Stimulated activated CD4-positive, alpha-beta T cell treated with anti-CD3 and anti-CD28 coated beads, TNF-alpha, amount 100 ng/mL, for 1 hour (primary cell): Measurements from ENCODE around the gene FTO.
"Not testable (repeated sequence)": the region's sequence is repeated elsewhere in the genome, so short reads cannot be mapped to it uniquely, and the experiment has no call there.

Experiments used
- DNase-seq, 3 donors: peaks; one replicate each; pipeline ENCODE4 v3.0.0-alpha.2; 2020; ENCODE audit warnings: low read depth in 3 of 3, low spot score in 1 of 3

Gene FTO

GRCh38 chr16:54169112-54169511 lies 465.2 kb downstream of the FTO start:
- no peak for DNase-seq

DNA sequence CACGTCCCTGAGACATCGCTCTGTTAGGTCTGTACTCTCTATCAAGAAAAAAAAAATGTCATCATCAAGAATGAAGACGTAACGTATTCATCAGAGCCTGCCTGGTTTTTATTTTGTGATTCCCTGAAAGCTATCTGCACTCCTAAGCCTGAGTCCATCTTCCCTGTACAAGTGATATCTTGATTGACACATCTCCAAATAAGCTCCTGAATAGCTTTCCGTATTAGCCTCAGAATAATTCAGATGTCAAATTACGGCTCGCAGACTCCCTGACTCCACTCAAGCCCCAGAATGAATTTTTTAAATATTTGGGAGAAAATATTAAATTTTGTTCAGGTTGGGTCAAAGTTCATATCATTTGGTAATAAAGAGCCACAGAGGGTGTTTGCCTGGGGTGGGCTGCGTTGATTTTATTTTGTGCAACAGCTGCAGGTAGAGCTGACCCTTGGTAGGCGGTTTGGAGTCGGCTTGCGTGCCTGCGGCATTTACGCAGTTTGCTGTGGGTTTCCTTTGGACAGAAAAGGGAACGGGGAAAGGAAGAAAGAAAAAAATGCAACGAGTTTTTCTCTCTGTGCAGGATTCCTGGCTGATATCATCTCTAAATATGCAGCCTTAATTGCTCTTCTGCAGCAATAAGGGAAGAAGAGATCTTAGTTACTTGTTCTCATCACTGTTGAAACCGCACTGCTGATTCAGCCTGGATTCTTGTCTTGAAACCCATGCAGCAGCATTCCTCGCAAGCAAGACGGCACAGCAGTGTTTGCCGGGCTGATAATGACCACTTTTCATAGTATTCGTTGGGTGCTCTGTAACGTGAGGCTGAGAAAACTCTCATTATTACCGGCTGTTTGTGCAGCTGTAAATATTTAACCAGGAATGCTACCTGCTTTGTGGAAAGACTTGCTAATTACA lies 467.9 kb downstream of the FTO start:
- no peak for DNase-seq

DNA sequence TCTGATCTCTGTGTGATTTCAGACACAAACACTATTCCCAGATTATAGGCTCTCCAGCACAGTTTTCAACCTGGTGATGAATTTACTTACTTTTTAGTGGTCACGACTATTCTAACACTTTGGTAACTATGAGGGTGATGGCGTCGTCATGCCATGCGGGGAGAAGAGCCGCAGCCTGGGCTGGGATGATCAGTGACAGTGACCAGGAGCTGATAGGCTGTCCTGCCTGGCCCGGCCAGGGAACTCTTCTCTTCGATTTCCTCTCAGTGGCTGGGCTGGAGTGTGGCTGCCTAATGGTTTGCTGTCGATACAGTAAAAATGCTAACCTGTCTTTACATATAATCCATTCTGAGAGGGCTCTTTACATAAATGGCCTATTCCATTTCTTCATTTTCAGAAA lies 469.5 kb downstream of the FTO start:
- no peak for DNase-seq

DNA sequence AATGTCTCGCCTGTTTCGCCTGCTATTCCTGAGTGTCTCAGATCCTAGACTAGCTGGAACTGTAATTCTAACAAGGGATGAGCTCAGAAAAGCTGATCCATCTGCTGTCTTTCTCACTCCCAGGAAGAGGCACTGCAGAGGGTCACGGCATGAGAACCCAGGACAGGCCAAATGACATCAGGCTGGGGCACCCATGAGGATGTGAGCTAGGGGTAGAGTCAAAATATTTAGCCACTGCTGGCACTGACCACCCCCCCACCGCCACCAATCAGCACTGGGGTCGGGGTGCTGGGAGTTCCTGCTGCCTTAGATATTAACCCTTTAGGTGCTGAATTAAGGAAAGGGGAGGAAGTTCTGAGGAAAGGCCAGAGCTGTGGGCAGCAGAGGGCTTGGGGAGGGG lies 470.2 kb downstream of the FTO start:
- DNase-seq: no peak

DNA sequence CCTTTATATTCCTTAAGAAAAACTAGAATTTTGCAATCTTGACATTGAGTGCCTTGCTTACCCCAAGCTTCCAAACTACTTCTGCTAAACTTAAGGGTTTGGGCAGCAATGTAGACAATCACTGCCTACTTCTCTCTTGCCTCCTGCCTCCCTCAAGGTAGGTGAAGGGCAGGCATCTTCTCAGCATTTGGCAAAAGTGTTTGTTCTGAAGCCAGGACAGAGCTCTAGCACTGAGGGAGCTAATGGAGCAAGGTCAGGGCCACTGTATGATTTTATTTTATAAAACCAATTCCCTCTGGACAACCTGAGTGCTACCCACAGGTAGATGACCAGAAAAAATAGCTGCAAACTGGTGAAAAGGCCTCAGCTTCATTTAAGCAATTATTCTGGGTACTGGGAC lies 470.8 kb downstream of the FTO start:
- no peak for DNase-seq

- no peak for DNase-seq
These were observed 471.2 kb downstream of the FTO start for GRCh38 chr16:54175169-54175551.

GRCh38 chr16:54175552-54176375 lies 471.8 kb downstream of the FTO start:
- DNase-seq: no peak

DNA sequence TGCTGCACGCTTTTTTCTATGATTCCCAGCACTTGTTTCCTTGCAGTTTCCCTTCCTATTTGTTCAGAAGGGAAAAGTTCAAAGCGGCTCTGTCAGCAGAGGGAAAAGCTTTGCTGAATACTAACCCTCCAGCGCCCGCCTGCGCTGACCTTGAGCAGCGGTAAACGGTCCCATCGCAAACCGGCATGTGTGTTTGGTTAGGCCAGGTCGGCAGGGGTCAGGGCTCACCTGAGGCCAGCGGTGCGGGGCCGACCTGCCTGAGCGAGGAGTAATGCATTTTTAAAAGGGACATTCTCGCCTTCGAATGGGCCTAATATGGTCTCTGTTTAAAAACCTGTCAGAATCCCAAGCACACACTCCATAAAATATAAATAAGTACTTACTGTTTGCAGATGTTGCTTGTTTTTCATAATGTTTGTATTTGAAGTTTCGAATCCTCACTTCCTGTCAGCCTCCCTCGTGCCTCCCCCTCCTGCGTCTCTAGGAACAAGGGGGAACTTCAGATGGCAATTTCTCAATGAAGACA lies 472.5 kb downstream of the FTO start:
- no peak for DNase-seq

DNA sequence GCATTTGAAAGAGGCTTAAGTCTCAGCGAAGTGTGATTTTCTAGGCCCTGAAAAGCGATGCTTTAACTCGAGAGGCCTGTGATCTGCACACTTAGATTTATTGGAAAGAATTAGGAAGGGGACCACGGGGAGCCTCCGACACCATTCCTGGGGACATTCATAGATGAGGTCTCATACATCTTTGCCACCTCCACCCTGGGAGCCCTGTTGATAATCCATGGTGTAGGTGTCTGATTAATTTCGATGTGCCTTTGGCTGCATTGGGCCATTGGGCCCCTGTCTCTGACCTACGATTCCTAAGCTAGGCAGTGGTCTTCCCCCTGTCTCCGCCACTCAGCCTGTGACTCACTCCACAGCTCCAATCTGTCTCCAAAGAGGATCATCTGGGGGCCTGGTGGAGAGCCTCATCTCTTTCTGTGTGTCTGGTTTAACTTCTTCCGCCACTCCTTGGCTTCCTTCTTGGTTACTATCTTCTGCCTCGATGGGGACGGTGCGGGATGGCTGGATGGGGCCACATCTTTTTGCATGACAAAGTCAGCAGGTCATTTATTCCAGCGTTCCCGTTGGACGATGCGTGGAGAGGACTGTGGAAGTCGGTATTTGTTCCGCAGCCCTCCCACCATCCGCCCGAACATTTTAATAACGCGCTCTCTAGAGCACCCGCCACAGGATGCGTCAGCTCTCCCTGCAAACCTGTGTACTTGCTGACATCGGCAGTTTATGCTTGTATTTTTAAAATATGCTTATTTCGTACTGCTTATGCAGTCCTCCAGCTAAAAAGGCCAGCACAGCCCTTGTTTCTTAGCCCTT lies 473.3 kb downstream of the FTO start:
- DNase-seq: no peak

DNA sequence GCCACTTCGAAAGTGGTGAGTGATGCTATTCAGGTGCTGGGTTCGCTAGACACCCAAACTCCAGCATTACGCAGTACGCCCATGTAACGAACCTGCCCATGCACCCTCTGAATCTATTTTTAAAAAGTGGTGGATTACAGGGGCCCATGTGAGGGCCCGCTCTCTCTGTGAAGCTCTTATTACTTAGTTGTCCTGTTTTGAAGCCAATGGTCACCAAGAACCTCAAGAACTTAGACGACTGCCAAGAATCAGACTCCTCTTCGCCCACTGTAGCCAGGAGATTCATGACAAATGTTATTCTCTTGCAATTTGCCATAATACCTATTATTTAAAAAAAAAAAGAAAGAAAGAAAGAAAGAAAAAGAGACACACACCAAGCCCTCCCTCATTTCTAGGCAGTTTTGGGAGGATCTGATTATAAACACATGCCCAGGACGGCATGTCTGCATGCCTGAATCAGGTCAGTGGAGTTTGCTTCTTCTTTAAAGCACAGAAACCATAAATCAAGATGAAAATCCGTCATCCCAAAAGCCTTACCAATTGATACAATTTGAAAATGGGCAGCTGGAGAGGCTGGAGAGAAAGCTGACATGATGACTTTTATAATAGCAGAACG lies 474.0 kb downstream of the FTO start:
- DNase-seq: no peak

DNA sequence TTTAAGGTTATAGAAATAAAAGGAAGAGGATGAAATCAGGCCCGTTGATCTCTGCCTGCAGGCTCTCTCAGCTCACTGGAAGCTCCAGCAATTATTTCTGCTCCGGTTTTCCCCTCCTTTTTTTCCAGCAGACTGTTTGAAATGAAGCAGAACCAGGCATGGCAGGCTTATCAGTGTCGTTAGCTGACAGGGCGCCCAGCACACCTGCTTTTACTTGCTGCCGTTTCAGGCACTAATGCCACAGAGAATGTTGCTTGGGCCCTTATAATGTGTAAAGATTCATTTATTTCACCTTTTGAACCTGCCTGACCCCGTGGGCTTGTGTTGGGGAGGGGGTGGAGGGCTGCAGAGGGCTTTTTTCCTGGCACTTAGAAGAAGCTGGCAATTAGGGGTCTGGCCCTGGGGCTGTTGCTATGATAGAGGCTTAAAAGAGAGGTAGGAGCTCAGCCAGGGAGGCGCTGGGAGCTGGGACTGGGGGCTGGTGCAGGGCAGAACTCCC lies 474.6 kb downstream of the FTO start:
- no peak for DNase-seq

DNA sequence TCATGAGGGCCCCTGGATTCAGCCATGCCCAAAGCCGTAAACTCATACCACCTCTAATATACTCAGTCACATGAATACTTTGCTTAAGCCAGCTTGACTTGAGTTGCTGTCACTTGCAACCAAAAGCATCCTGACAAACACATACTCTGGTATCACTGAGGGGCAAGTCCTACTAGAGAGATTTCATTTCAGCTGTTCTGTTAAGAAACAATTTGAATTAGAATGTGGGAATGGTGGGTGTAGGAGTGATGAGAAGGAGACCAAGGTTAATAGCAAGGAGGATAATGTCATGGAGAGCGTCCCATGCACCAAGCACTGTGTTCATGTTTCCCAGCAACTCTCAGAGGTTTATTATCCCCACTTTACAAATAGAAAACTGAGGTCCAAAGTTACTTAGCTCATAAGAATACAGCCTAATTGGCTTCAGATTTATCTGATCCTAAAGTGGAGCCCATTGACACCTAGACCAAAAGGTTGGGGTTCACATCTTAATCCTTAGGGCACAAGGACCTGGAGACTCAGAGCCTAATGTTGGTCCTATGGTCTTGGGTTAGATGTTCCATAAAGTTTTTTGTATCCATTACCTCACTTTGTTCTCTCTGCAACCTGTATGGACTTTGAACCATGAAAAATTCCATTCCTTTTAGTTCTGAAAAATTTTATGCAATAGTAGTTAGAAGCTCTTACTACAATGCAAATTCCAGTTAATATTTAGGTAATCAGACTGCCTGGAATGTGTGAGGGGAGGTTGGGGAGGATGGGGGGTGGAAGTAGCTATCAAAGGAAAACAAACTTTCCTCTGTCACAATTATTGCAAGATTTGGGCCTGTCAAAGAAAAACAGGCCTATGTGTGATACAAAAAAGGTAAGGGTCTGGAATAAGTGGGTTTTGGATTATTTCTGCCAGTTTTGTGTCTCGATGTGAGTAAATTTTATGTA lies 476.7 kb downstream of the FTO start:
- DNase-seq: no peak

GRCh38 chr16:54181683-54182329 lies 477.9 kb downstream of the FTO start:
- DNase-seq: not testable (repeated sequence)

- DNase-seq: no peak
These were observed 481.1 kb downstream of the FTO start for GRCh38 chr16:54185045-54185444.

DNA sequence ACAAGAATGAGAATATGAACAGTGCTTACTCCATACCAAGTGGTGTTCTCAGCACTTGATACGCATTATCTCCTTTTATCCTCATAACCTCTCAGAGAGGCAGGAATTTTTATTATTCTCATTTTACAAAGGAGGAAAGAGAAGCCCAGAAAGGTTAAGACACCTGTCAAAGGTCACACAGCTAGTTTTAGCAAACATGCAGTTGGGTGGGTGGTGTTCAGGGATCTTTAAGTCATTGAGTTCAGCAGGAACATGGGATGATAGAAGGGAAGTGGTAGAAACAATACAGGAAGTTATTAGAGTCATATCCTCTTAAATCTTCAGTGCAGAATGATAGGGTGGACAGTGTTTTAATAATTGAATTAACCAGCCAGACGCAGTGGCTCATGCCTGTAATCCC lies 487.2 kb downstream of the FTO start:
- DNase-seq: no peak

DNA sequence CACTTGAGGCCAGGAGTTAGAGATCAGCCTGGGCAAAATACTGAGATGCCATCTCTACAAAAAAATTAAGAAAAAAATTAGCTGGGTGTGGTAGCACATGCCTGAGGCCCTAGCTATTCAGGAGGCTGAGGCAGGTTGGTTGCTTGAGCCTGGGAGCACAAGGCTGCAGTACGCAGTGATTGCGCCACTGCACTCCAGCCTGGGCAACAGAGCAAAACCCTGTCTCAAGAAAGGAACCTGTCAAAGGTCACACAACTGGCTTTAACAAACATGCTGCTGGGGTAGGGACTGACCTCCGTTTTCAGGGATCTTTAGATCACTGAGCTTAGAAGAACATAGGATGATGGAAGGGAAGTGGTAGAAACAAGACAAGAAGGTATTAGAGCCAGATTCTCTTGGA lies 487.6 kb downstream of the FTO start:
- DNase-seq: no peak

DNA sequence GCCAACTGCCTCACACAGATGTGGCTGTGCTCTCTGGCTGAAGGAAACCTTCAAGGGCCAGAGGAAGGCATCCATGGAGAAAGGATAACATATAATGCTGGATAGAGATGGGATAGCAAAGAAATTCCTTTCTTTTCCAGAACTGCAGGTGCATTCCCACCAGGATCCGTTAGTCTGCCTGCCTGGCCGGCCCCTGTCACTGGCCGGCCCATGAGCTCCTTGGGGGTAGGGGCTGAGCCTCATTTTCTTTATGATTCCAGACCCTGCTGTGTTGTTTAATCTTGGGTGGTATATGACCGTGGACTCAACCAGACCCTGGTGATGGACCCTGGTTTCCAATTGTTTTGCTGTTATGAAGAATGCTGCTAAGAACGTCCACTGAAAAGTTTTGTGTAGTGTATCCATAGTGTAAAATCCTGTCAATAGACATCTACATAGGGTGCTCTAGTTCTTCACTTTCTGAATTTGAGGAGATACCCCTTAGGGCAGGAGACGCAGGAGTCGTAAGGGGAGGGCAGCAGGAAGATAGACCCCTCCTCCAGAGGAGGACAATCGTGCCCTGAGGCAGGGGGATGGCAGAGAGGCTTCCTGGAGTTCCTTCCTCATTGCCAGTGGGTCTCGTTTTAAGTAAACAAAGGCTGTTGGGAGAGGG lies 489.2 kb downstream of the FTO start:
- DNase-seq: no peak

DNA sequence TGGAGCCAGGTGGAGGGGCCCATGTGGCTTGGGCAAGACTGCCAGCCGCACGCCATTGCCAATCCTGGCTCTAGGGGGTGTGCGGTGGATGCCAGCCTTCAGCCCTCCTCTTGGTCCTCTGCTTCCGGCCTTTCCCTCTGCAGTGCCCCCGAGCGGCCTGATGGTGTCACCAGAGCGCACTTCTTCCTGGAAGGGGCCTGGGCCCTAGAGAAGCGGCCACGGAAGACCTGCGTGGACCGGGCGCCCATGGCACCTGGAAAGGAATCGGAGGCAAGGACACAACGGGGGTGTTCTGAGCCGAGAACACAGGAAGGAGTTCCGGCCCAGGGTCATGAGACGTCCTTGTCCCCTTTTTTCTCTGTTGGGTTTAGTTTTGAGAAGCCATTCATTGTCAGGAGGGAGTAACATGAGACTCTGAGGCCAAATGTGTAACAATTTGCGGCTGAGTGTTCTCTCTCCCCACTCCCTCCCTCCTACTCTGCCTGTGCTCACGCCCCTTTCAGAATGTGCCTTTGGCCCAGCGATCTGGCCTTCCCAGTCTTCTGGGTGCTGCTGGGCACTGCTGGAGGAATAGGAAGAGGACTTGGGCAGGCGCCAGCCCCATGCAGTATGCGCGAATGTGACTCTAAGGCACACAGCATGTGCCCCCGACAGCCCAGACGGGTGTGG lies 489.8 kb downstream of the FTO start:
- peak in 1 of 3 donors; percentile 4 for DNase-seq
